RWPE1 (cell line): Measurements from ENCODE around the gene SLC49A4.

Experiments
- CTCF ChIA-PET: fragments of 350-600 bp; sonication (Branson Sonifier 250); formaldehyde crosslinking; extraction: SDS; loops from one replicate; lab custom pipeline; 2021; lab: Yijun Ruan, JAX
- POLR2A ChIA-PET: fragments of 400-600 bp; formaldehyde crosslinking; extraction: SDS; loops from one replicate; lab custom pipeline; 2020; ENCODE audit warnings: antibody characterized with exemption; ENCODE audit not compliant: low non-redundant PET; lab: Yijun Ruan, JAX
- DNase-seq: peaks from one replicate; pipeline ENCODE4 v3.0.0; 2012; ENCODE audit warnings: low spot score
- H3K27ac ChIP-seq: fragments of 450-650 bp; 2 replicates; pipeline ENCODE4 v1.5.1; 2017
- CTCF ChIP-seq: fragments of 450-650 bp; conservative IDR thresholded peaks from 2 replicates; pipeline ENCODE4 v1.5.1; 2017; ENCODE audit warnings: low read depth, mild to moderate bottlenecking

SLC49A4 gene

GRCh38 chr3:122921791-122922651, 127.2 kb downstream of the SLC49A4 start:
- CTCF ChIA-PET: no interaction called here
- no peak for TF ChIP-seq CTCF

GRCh38 chr3:122923611-122924010, 128.7 kb downstream of the SLC49A4 start:
- ChIA-PET CTCF (no interaction called here), POLR2A (no interaction called here)
- H3K27ac ChIP-seq: no peak overlapping the region
- TF ChIP-seq CTCF: no peak
- no peak for DNase-seq

More at GRCh38 chr3:122921791-122922651, 127.2 kb downstream of the SLC49A4 start:
- H3K27ac ChIP-seq: no peak overlapping the region
- DNase-seq: peak; percentile 19
- POLR2A ChIA-PET: no interaction called here

- ChIA-PET CTCF (interaction anchor here (0.5 kb wide), 1 partner anchor 102 kb away, joined by 3 read pairs; no protein-coding TSS in a partner anchor), POLR2A (no interaction called here)
- DNase-seq: no peak
- no peak overlapping the region for H3K27ac ChIP-seq
- TF ChIP-seq CTCF: no peak
Measured at GRCh38 chr3:122924056-122924455, 129.2 kb downstream of the SLC49A4 start.

GRCh38 chr3:122925756-122926155, 130.9 kb downstream of the SLC49A4 start:
- CTCF ChIA-PET: interaction anchor here (0.6 to 1.1 kb wide), 2 partner anchors 102 to 129 kb away, joined by 3 to 5 read pairs; no protein-coding TSS in a partner anchor
- no peak for TF ChIP-seq CTCF
- POLR2A ChIA-PET: no interaction called here

GRCh38 chr3:122926322-122926721, 131.5 kb downstream of the SLC49A4 start:
- CTCF ChIA-PET: no interaction called here

More at GRCh38 chr3:122925756-122926155, 130.9 kb downstream of the SLC49A4 start:
- DNase-seq: no peak
- H3K27ac ChIP-seq: no peak overlapping the region

GRCh38 chr3:122926811-122927210, 131.9 kb downstream of the SLC49A4 start:
- CTCF ChIA-PET: no interaction called here

More at GRCh38 chr3:122926322-122926721, 131.5 kb downstream of the SLC49A4 start:
- H3K27ac ChIP-seq: no peak overlapping the region
- no peak for DNase-seq
- POLR2A ChIA-PET: no interaction called here
- no peak for TF ChIP-seq CTCF

More at GRCh38 chr3:122926811-122927210, 131.9 kb downstream of the SLC49A4 start:
- no peak for TF ChIP-seq CTCF
- H3K27ac ChIP-seq: no peak overlapping the region
- no peak for DNase-seq
- POLR2A ChIA-PET: no interaction called here
